ENCODE results near the gene OR1E1.
"Not testable (repeated sequence)": the region's sequence is repeated elsewhere in the genome, so short reads cannot be mapped to it uniquely, and the experiment has no call there.

DNA sequence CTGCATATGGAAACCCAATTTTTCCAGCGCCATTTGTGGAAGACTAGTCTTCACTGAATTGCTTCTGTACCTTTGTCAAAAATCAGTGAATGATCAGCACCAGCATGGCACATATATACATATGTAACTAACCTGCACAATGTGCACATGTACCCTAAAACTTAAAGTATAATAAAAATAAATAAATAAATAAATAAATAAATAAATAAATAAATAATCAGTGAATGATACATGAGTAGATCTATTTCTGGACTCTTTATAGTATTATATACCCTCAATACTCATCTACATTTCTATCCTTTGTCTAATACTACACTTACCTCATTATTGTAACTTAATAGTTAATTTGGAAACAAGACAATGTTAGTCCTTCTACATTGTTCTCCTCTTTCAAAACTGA is 5.6 kb upstream of the OR1E1 start:
- TF ChIP-seq, protein P1, sequence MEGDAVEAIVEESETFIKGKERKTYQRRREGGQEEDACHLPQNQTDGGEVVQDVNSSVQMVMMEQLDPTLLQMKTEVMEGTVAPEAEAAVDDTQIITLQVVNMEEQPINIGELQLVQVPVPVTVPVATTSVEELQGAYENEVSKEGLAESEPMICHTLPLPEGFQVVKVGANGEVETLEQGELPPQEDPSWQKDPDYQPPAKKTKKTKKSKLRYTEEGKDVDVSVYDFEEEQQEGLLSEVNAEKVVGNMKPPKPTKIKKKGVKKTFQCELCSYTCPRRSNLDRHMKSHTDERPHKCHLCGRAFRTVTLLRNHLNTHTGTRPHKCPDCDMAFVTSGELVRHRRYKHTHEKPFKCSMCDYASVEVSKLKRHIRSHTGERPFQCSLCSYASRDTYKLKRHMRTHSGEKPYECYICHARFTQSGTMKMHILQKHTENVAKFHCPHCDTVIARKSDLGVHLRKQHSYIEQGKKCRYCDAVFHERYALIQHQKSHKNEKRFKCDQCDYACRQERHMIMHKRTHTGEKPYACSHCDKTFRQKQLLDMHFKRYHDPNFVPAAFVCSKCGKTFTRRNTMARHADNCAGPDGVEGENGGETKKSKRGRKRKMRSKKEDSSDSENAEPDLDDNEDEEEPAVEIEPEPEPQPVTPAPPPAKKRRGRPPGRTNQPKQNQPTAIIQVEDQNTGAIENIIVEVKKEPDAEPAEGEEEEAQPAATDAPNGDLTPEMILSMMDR (IDR thresholded peaks at IDR 0.05), result not testable (repeated sequence)
- TF ChIP-seq EP300 (IDR thresholded peaks at IDR 0.05), result not testable (repeated sequence)
